ENCODE measurements around the gene CYSTM1.
"Not testable (repeated sequence)": the region's sequence is repeated elsewhere in the genome, so short reads cannot be mapped to it uniquely, and the experiment has no call there.

Gene CYSTM1

GRCh38 chr5:140148508-140148907 is 26.5 kb upstream of the CYSTM1 start:
- in situ Hi-C loops (cut with MboI; ENCODE audit: low sequenced_read_pairs) = no loop called here

GRCh38 chr5:140150201-140150600 is 24.8 kb upstream of the CYSTM1 start:
- in situ Hi-C loops (cut with MboI; ENCODE audit: low sequenced_read_pairs) = no loop called here

GRCh38 chr5:140151144-140152021 is 23.6 kb upstream of the CYSTM1 start:
- in situ Hi-C loops (cut with MboI; ENCODE audit: low sequenced_read_pairs) = no loop called here

- in situ Hi-C loops (cut with MboI; ENCODE audit: low sequenced_read_pairs) = no loop called here
Observed at GRCh38 chr5:140152022-140152999, 22.7 kb upstream of the CYSTM1 start.

- in situ Hi-C loops (cut with MboI; ENCODE audit: low sequenced_read_pairs) = no loop called here
Observed at GRCh38 chr5:140153255-140153654, 21.7 kb upstream of the CYSTM1 start.

- in situ Hi-C loops (cut with MboI; ENCODE audit: low sequenced_read_pairs) = no loop called here
Observed at GRCh38 chr5:140153905-140154304, 21.1 kb upstream of the CYSTM1 start.

GRCh38 chr5:140154710-140155381 is 20.1 kb upstream of the CYSTM1 start:
- in situ Hi-C loops (cut with MboI; ENCODE audit: low sequenced_read_pairs) = not testable (repeated sequence)

GRCh38 chr5:140157032-140157781 is 17.8 kb upstream of the CYSTM1 start:
- in situ Hi-C loops (cut with MboI; ENCODE audit: low sequenced_read_pairs) = no loop called here

GRCh38 chr5:140159014-140159927 is 15.7 kb upstream of the CYSTM1 start:
- in situ Hi-C loops (cut with MboI; ENCODE audit: low sequenced_read_pairs) = no loop called here

- in situ Hi-C loops (cut with MboI; ENCODE audit: low sequenced_read_pairs) = no loop called here
Observed at GRCh38 chr5:140162275-140162674, 12.7 kb upstream of the CYSTM1 start.

GRCh38 chr5:140162781-140163180 is 12.2 kb upstream of the CYSTM1 start:
- in situ Hi-C loops (cut with MboI; ENCODE audit: low sequenced_read_pairs) = no loop called here

GRCh38 chr5:140165101-140165922 is 9.7 kb upstream of the CYSTM1 start:
- in situ Hi-C loops (cut with MboI; ENCODE audit: low sequenced_read_pairs) = no loop called here

- in situ Hi-C loops (cut with MboI; ENCODE audit: low sequenced_read_pairs) = no loop called here
Observed at GRCh38 chr5:140165923-140166270, 9.1 kb upstream of the CYSTM1 start.

- in situ Hi-C loops (cut with MboI; ENCODE audit: low sequenced_read_pairs) = no loop called here
Observed at GRCh38 chr5:140166911-140167310, 8.1 kb upstream of the CYSTM1 start.

- in situ Hi-C loops (cut with MboI; ENCODE audit: low sequenced_read_pairs) = no loop called here
Observed at GRCh38 chr5:140168371-140168770, 6.6 kb upstream of the CYSTM1 start.

- in situ Hi-C loops (cut with MboI; ENCODE audit: low sequenced_read_pairs) = no loop called here
Observed at GRCh38 chr5:140169410-140169809, 5.6 kb upstream of the CYSTM1 start.

GRCh38 chr5:140172483-140172882 is 2.5 kb upstream of the CYSTM1 start:
- in situ Hi-C loops (cut with MboI; ENCODE audit: low sequenced_read_pairs) = no loop called here

GRCh38 chr5:140174014-140174413 is 974 bp upstream of the CYSTM1 start:
- in situ Hi-C loops (cut with MboI; ENCODE audit: low sequenced_read_pairs) = no loop called here
